ENCODE results near the gene FAM90A26.
"Not testable (repeated sequence)": the region's sequence is repeated elsewhere in the genome, so short reads cannot be mapped to it uniquely, and the experiment has no call there.

The FAM90A26 gene, protein sequence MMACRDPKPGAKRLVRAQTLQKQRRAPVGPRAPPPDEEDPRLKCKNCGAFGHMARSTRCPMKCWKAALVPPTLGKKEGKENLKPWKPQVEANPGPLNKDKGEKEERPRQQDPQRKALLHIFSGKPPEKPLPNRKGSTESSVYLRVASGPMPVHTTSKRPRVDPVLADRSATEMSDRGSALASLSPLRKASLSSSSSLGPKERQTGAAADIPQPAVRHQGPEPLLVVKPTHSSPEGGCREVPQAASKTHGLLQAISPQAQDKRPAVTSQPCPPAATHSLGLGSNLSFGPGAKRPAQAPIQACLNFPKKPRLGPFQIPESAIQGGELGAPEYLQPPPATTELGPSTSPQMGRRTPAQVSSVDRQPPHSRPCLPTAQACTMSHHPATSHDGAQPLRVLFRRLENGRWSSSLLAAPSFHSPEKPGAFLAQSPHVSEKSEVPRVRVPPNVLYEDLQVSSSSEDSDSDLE

DNA sequence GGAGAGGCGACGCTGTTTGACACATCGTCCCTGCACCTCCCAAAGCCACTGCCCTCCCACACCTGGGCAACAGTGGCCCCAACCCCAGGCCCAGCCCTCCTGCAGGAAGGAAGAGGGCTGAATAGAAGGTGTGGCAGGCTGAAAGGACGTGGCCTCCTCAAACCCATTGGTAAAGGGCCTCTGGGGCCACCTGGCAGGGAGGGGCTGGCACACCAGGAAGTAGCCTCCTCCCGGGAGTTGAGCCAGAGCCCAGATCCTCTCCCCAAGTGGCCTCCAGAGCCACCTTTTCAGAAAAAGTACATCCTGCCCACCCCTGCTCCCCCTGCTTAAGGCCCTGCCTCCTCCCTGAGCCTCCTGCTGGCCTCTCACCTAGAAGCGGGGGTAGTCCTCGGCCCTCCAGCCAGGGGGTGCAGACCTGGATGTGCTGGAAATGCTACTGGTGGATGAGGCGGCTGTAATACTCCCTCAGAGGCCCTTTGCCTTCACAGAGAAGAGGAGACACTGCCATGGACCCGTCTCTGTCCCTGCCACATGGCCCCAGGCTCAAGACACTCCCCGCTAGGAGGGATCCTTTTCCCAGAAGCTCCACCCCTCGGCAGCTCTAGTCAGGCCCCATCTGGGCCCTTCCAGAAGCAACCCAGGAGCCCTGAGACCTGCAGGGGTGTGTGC is at the start of gene FAM90A26:
Gene FAM90A26 (plus strand): TSS at position 619 of the 669 bp plus-strand sequence. CDS start 2,764 bp downstream, outside the sequence.
- H3K27me3 ChIP-seq (ENCODE audit: control insufficient read depth in 1 of 2, insufficient read depth in 2 of 2, low read length in 2 of 2); H3K9ac ChIP-seq (ENCODE audit: low read length); H3K9me3 ChIP-seq (ENCODE audit: low read length); H3K27ac ChIP-seq (ENCODE audit: low read depth, low read length); H3K4me1 ChIP-seq (ENCODE audit: insufficient read depth, low read length); H3K4me3 ChIP-seq (ENCODE audit: low read depth in 1 of 2, low read length in 2 of 2); H3K36me3 ChIP-seq (ENCODE audit: insufficient read depth, low read length): not testable (repeated sequence)

DNA sequence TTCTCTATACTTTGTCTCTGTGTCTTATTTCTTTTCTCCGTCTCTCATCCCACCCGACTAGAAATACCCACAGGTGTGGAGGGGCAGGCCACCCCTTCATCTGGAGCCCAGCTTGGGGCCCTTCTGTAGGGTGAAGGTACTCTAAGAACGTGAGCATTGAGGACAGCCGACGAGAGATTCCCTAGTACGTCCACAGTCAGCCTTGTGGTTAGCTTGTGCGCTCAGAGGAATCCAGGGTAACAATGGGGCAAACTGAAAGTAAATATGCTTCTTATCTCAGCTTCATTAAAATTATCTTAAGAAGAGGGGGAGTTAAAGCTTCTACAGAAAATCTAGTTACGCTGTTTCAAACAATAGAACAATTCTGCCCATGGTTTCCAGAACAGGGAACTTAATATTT is 47.5 kb upstream of the FAM90A26 start:
- not testable (repeated sequence) for H3K36me3 ChIP-seq (ENCODE audit: insufficient read depth, low read length); H3K9ac ChIP-seq (ENCODE audit: low read length); H3K4me1 ChIP-seq (ENCODE audit: insufficient read depth, low read length); H3K27ac ChIP-seq (ENCODE audit: low read depth, low read length); H3K4me3 ChIP-seq (ENCODE audit: low read depth in 1 of 2, low read length in 2 of 2); H3K27me3 ChIP-seq (ENCODE audit: control insufficient read depth in 1 of 2, insufficient read depth in 2 of 2, low read length in 2 of 2); H3K9me3 ChIP-seq (ENCODE audit: low read length)

DNA sequence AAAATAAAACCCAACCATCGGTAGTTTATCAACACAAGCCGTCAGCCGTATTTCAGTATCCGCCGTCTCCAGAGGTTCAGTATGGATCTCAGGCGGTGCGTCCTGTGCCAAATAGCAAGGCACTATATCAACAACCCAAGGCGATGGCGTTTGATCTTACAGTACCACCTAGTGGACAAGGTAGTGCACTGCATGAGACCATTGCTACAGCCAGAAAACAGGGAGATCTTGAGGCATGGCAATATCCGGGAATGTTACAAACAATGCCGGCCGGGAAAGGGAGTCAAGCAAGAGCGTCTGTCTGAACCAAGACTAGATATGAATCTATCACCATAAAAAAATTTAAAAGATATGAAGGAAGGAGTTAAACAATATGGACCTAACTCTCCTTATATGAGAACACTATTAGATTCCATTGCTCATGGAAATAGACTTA is 46.6 kb upstream of the FAM90A26 start:
- H3K4me3 ChIP-seq (ENCODE audit: low read depth in 1 of 2, low read length in 2 of 2); H3K27ac ChIP-seq (ENCODE audit: low read depth, low read length); H3K4me1 ChIP-seq (ENCODE audit: insufficient read depth, low read length); H3K36me3 ChIP-seq (ENCODE audit: insufficient read depth, low read length); H3K27me3 ChIP-seq (ENCODE audit: control insufficient read depth in 1 of 2, insufficient read depth in 2 of 2, low read length in 2 of 2); H3K9me3 ChIP-seq (ENCODE audit: low read length); H3K9ac ChIP-seq (ENCODE audit: low read length): not testable (repeated sequence)

DNA sequence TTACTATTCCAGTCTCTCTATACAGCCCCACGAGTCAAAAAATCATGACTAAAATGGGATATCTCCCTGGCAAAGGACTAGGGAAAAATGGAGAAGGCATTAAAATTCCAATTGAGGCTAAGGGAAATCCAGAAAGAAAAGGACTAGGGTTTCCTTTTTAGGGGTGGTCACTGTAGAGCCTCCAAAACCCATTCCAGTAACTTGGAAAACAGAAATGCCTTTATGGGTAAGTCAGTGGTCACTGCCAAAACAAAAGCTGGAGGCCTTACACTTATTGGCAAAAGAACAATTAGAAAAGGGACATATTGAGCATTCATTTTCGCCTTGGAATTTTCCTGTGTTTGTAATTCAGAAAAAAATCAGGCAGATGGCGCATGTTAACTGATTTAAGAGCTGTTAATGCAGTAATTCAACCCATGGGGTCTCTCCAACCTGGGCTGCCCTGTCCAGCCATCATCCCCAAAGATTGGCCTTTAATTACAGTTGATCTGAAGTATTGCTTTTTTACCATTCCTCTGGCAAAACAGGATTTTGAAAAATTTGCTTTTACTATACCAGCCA is 44.5 kb upstream of the FAM90A26 start:
- H3K27ac ChIP-seq (ENCODE audit: low read depth, low read length); H3K27me3 ChIP-seq (ENCODE audit: control insufficient read depth in 1 of 2, insufficient read depth in 2 of 2, low read length in 2 of 2); H3K9ac ChIP-seq (ENCODE audit: low read length); H3K36me3 ChIP-seq (ENCODE audit: insufficient read depth, low read length); H3K4me1 ChIP-seq (ENCODE audit: insufficient read depth, low read length); H3K9me3 ChIP-seq (ENCODE audit: low read length); H3K4me3 ChIP-seq (ENCODE audit: low read depth in 1 of 2, low read length in 2 of 2): not testable (repeated sequence)

DNA sequence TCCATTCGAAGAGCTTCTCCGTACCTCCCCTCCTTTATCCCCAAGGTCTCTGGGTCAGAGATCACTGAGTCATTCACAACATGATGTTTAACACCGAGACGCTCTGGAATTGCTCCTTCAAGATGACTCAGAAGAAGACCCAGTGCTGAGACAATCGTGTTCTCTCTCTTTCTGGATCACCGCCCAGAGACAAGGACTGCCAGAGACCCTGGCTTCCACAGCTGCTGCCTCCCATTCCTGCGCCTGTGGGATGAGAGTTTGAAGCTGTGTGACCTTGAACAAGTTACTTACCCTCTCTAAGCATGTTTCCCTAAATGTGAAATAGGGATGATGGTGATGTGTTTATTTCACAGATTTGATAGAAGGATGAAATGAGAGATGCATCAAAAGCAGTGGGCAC is 38.8 kb upstream of the FAM90A26 start:
- H3K36me3 ChIP-seq (ENCODE audit: insufficient read depth, low read length); H3K9ac ChIP-seq (ENCODE audit: low read length); H3K4me1 ChIP-seq (ENCODE audit: insufficient read depth, low read length); H3K27ac ChIP-seq (ENCODE audit: low read depth, low read length); H3K9me3 ChIP-seq (ENCODE audit: low read length); H3K4me3 ChIP-seq (ENCODE audit: low read depth in 1 of 2, low read length in 2 of 2); H3K27me3 ChIP-seq (ENCODE audit: control insufficient read depth in 1 of 2, insufficient read depth in 2 of 2, low read length in 2 of 2): not testable (repeated sequence)

DNA sequence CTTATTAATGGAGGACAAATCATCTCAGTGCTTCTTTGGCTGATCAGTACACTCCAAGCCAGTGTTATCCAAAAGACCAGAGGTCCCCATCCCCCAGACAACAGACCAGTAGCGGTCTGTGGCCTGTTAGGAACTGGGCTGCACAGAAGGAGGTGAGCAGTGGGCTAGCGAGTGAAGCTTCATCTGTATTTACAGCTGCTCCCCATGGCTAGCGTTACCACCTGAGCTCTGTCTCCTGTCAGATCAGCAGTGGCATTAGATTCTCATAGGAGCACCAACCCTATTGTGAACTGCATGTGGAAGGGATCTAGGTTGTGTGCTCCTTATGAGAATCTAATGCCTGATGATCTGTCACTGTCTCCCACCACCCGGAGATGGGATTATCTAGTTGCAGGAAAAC is 37.4 kb upstream of the FAM90A26 start:
- H3K9ac ChIP-seq (ENCODE audit: low read length); H3K9me3 ChIP-seq (ENCODE audit: low read length); H3K27me3 ChIP-seq (ENCODE audit: control insufficient read depth in 1 of 2, insufficient read depth in 2 of 2, low read length in 2 of 2); H3K27ac ChIP-seq (ENCODE audit: low read depth, low read length); H3K4me3 ChIP-seq (ENCODE audit: low read depth in 1 of 2, low read length in 2 of 2); H3K36me3 ChIP-seq (ENCODE audit: insufficient read depth, low read length); H3K4me1 ChIP-seq (ENCODE audit: insufficient read depth, low read length): not testable (repeated sequence)

DNA sequence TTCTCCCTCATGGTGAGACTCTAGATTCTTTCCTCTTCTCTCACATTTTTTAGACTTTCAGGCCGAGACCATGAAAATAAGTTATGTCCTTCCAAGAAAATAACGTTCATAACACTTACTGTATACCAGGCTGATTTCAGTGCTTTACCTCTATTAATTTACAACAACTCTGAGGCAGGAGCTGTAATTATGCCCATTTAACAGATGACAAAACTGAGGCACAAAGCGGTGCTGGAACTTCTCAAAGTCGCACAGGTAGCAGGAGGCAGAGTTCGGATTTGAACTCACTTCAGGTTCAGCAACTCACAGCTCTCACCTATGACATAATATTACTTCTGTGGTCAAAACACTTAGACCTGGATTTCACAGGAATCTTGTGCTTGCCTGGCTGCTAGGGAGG is 36.2 kb upstream of the FAM90A26 start:
- H3K4me1 ChIP-seq (ENCODE audit: insufficient read depth, low read length); H3K9ac ChIP-seq (ENCODE audit: low read length); H3K4me3 ChIP-seq (ENCODE audit: low read depth in 1 of 2, low read length in 2 of 2); H3K27me3 ChIP-seq (ENCODE audit: control insufficient read depth in 1 of 2, insufficient read depth in 2 of 2, low read length in 2 of 2); H3K27ac ChIP-seq (ENCODE audit: low read depth, low read length); H3K9me3 ChIP-seq (ENCODE audit: low read length); H3K36me3 ChIP-seq (ENCODE audit: insufficient read depth, low read length): not testable (repeated sequence)

DNA sequence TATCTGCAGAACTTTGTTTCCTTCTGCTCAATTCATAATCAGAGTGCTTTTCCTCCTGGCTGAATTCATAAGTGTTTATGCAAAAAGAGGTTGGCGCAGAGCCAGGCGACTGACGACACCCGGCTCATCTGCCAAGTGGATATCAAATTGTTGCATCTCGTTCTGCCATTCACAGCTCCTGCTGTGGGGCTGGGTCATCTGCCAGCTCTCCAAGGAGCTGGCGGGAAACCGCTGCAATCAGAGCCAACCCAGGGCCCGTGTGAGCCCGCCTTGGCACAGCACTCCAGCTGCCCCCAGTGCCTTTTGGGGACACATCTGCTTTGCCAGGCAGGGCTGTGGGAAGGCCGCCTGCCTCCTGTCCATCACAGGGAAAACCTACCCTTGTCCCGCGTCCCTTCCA is 35.7 kb upstream of the FAM90A26 start:
- not testable (repeated sequence) for H3K4me1 ChIP-seq (ENCODE audit: insufficient read depth, low read length); H3K27ac ChIP-seq (ENCODE audit: low read depth, low read length); H3K36me3 ChIP-seq (ENCODE audit: insufficient read depth, low read length)

DNA sequence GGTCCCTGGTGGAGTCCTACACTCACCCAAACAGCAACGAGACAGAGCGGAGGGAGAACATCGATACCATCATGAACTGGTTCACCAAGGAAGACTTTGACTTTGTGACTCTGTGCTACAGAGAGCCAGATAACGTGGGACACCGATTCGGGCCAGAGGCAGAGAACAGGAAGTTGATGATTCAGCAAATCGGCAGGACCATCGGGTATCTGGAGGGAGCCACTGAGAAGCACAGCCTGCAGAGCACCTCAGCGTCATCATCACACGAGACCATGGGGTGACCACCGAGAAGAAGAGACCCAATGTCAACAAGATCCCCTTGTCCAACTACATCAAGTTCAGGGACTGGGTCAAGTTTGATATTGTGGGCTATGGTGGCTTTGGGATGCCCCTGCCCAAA is 29.2 kb upstream of the FAM90A26 start:
- H3K4me1 ChIP-seq (ENCODE audit: insufficient read depth, low read length); H3K4me3 ChIP-seq (ENCODE audit: low read depth in 1 of 2, low read length in 2 of 2); H3K9ac ChIP-seq (ENCODE audit: low read length); H3K27ac ChIP-seq (ENCODE audit: low read depth, low read length); H3K36me3 ChIP-seq (ENCODE audit: insufficient read depth, low read length); H3K9me3 ChIP-seq (ENCODE audit: low read length); H3K27me3 ChIP-seq (ENCODE audit: control insufficient read depth in 1 of 2, insufficient read depth in 2 of 2, low read length in 2 of 2): not testable (repeated sequence)

More for the DNA sequence above, 35.7 kb upstream of the FAM90A26 start:
- not testable (repeated sequence) for H3K4me3 ChIP-seq (ENCODE audit: low read depth in 1 of 2, low read length in 2 of 2); H3K9me3 ChIP-seq (ENCODE audit: low read length); H3K9ac ChIP-seq (ENCODE audit: low read length); H3K27me3 ChIP-seq (ENCODE audit: control insufficient read depth in 1 of 2, insufficient read depth in 2 of 2, low read length in 2 of 2)

DNA sequence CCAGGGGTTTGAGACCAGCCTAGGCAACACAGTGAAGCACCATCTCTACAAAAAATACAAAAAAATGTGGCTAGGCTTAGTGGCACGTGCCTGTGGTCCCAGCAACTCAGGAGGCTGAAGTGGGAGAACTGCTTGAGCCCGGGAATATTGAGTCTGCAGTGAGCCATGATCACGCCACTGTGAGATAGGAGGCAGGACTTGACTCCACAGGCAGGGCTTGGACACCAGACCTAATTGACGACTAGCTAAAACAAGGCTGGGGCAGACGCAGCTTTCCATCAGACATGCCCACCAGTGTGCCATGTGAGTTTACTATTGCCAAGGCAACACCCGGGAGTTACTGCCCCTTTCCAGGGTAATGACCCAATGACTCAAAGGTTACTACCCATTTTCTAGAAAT is 27.4 kb upstream of the FAM90A26 start:
- not testable (repeated sequence) for H3K27ac ChIP-seq (ENCODE audit: low read depth, low read length); H3K27me3 ChIP-seq (ENCODE audit: control insufficient read depth in 1 of 2, insufficient read depth in 2 of 2, low read length in 2 of 2); H3K36me3 ChIP-seq (ENCODE audit: insufficient read depth, low read length); H3K9ac ChIP-seq (ENCODE audit: low read length); H3K4me3 ChIP-seq (ENCODE audit: low read depth in 1 of 2, low read length in 2 of 2); H3K4me1 ChIP-seq (ENCODE audit: insufficient read depth, low read length); H3K9me3 ChIP-seq (ENCODE audit: low read length)

DNA sequence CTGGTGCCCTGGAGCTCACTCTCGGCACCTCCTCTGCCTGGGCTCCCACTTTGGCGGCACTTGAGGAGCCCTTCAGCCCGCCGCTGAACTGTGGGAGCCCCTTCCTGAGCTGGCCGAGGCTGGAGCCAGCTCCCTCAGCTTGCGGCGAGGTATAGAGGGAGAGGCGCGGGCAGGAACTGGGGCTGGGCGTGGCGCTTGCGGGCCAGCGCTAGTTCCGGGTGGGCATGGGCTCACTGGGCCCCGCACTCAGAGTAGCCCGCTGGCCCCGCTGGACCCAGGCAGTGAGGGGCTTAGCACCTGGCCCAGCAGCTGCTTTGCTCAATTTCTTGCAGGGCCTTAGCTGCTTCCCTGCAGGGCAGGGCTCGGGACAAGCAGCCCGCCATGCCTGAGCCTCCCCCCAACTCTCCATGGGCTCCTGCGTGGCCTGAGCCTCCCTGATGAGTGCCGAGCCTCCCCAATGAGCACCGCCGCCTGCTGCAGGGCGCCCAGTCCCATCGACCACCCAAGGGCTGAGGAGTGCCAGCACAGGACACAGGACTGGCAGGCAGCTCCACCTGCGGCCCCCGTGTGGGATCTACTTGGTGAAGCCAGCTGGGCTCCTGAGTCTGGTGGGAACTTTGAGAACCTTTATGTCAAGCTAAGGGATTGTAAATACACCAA is 26.7 kb upstream of the FAM90A26 start:
- Histone ChIP-seq H3K36me3 (ENCODE audit: insufficient read depth, low read length) (no peaks in the 10 kb centered on the region), H3K9ac (ENCODE audit: low read length) (no peak overlapping the region), H3K4me3 (ENCODE audit: low read depth in 1 of 2, low read length in 2 of 2) (no peak overlapping the region), H3K9me3 (ENCODE audit: low read length) (no peaks in the 10 kb centered on the region), H3K4me1 (ENCODE audit: insufficient read depth, low read length) (no peaks in the 10 kb centered on the region), H3K27me3 (ENCODE audit: control insufficient read depth in 1 of 2, insufficient read depth in 2 of 2, low read length in 2 of 2) (no peaks in the 10 kb centered on the region), H3K27ac (ENCODE audit: low read depth, low read length) (no peak overlapping the region)

All from muscle layer of colon (tissue), 2 donors.